GM21723 (cell line): Measurements from ENCODE around the gene CCDC187.

Experiments
- ATAC-seq: cut with Tn5 transposase; IDR thresholded peaks from one replicate; pipeline ENCODE4 v1.9.1; 2021; ENCODE audit warnings: mild to moderate bottlenecking, moderate library complexity; ENCODE audit not compliant: unreplicated experiment

The CCDC187 gene

DNA sequence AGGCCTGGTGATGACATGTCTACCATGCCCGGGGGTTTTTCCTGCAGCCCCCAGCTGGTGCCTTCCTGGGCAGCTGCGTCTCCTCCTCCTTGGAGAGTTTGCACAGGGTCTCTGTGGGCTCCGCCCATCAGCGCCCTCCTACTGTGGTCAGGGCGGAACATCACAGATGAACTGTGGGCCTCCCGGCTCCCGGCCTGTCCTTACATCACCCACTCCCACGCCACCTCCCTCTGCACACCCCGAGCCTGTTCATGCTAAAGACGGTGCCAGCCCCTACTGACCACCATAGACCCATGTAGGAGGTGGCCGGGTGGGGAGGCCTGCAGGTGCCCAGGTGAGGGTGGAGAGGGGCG is 36.0 kb upstream of the CCDC187 start:
- ATAC-seq = no peak

DNA sequence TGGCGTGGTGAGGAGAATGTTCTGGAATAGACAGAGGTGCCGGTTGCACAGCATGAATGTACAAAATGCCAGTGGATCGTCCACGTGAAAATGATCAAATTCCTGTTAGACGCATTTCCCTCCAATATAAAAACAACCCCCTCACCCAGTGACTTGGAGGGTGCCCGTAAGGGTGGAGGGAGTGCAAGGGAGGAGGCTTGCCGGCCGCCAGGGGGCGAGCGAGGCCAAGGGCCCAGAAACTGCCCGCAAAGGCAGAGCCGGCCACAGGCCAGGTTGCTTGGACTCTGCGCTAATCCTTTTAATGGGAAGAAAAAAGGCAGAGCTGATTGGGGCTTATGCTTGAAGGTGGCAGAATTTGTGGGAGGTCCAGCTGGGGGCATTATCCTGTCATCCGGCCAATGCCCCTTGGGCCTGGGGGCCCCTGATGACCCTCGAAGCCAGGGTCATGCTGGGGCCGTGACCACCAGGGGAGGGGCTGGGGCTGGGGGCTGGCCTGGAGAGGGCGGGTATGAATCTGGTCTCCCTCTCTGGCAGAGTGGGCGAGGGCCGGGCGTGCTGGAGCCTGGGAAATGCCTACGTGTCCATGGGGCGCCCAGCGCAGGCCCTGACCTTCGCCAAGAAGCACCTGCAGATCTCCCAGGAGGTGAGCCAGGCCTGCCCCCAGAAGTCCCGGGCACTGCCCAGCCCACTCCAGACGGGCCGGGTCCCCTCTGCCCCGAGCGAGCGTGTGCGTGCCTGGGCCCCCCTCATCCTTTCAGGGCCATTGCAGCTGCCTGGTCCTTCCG is 35.5 kb upstream of the CCDC187 start:
- no peak for ATAC-seq

DNA sequence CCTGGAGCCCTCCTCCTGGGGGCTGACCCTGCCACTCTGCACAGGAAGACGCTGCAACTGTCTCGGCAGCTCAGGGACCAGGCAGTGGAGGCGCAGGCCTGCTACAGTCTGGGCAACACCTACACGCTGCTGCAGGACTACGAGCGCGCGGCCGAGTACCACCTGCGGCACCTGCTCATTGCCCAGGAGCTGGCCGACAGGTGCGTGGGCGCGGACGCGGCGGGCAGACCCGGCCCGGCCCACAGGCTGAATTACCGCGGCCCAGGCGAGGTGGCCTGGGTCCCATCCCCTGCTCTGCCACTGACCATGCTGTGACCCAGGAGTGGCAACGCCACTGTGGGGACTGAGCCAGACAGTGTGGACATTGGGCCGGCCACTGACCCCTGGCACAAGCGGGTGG is 34.6 kb upstream of the CCDC187 start:
- no peak for ATAC-seq

DNA sequence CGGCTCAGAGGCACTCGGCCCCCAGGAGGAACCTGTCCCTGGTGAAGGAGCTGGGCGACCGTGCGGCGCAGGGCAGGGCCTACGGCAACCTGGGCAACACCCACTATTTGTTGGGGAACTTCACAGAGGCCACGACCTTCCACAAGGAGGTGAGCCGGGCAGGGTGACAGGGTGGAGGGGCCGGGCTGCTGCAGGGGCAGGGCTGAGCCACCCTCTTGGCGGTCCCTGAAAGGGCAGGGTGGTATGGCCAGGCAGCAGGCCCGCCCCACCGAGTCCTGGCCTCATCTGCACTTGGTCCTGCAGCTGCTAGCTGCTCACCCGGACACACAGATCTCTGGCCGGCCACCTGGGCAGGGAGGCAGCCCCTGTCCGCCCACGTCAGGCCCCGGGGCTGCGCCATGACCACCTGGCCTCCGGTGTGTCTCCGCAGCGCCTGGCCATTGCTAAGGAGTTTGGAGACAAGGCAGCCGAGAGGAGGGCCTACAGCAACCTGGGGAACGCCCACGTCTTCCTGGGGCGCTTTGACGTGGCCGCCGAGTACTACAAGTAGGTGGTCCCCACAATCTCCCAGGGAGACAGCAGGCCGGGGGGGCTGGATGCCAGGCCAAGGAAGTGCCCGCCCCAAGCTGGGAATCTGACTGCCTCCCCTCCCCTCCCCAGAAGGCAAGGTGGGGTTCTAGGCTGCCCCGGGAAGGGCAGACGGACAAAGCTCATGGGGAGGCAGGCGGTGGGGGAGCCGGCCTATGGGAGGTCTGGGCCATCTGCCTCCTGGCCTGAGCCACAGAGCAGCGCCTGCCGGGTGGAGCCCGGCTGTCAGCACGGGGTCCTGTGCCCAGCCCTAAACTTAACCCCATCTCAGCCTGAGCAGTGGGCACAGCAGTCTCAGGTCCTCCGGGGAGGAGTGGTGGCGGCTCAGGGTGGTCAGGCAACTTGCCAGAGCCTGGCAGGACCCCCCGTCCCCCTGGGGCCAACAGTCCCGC is 33.8 kb upstream of the CCDC187 start:
- ATAC-seq = no peak

DNA sequence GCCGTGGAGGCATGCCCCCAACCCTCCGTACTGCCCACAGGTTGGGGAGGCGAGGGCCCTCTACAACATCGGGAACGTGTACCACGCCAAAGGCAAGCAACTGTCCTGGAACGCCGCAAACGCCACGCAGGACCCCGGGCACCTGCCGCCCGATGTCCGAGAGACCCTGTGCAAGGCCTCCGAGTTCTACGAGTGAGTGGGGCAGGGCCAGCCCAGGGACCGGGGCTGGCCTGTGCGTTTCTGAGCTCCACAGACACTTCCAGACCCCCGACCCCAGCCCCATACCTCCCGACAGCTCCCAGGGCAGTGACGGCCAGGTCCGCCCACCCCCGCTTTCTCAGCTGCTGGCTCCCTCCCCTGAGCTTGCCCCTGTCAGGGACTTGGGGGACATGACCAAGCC is 33.0 kb upstream of the CCDC187 start:
- no peak for ATAC-seq

DNA sequence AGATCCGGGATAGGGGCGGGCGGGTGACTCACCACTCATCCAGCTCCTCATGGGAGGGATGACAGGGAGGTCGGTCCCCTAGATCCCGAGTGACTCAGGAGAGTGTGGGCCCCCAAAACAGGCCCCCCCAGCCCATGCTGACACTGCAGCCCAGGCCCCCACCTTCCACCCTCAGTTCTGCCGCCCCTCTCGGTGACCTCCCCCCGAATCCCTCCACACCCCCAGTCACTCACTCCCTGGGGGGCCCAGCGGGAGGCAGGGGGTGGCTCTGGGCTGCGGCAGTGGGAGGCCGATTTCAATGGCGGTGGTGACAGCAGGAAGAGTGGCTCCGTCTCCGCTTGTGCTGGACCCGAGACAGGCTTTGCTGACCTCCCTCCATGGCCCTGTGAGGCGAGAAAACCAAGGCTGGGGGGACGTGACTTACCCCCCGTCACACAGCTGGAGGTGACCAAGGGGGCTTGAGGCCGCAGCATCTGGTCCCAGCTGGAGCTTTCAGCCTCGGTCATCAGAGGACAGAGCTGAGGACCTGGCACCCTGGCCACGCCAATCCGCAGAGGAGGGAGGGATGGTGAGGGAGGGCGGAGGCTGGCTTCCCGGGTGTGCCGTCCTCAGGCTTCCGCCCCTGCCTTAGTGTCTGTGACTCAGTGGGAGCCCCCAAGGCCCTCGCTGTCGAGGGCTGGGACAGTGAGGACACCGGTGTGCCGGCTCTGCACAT is 32.4 kb upstream of the CCDC187 start:
- ATAC-seq = no peak

DNA sequence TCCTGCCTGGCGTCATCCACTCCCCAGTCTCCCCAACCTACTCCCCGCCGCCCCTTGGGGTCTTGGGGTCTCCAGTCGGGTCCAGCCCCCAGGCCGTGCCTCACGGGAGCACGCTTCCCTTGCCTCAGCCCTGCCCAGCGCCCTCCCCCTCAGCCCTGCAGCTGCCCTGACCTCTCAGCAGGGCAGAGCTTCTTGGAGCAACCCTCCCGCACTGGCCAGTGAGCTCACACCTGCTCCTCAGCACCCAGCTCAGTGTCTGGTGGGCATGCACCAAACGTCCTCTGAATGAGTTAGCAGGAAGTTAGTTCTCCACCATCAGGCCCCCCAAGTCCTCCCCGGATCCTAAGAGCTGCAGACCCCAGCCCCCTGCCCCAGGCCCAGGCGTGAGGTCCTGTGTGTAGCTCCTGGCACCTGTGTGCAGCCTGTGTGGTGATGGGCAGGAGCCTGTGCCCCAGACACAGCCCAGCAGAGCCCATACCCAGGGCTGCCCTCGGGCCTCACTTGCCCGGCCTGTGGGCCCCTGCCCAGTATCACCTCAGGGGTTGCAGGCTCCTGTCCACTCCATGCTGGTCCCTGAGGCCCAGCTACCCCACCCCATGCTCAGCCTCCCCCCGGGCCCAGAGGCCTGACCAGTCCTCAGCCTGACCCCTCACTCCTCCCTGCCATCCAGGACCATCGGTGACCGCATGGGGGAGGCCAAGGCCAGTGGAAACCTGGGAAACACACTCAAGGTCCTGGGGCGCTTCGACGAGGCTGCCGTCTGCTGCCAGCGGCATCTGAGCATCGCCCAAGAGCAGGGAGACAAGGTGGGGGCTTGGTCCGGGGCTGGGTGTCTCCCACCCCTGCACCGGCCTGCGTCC is 31.6 kb upstream of the CCDC187 start:
- no peak for ATAC-seq

DNA sequence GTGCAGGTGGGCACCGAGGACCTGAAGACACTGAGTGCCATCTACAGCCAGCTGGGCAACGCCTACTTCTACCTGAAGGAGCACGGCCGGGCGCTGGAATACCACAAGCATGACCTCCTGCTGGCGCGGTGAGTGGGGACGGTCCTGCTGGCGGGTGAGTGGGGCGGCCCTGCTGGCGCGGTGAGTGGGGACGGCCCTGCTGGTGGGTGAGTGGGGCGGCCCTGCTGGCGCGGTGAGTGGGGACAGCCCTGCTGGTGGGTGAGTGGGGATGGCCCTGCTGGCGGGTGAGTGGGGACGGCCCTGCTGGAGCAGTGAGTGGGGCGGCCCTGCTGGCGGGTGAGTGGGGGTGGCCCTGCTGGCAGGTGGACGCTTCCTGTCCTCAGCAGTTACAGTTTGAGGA is 30.6 kb upstream of the CCDC187 start:
- ATAC-seq = no peak

DNA sequence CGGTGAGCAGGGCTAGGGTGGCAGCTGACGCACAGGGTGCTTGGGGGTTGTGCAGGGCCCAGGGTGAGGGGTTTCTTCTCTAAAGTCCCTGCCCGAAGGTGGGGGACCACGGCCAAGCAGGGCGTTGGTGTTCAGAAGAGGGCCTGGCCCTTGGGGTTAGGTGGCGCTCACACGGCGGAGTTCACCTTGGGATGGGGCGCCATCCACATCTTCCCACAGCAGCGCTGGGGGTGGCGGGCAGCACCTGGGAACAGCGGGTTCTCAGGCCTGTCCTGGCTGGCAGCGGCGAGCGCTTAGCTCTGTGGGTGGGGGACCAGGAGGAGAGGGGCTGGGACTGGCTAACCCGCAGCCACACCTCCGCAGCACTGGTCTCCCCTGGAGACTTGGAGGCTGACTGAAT is 29.6 kb upstream of the CCDC187 start:
- ATAC-seq = no peak

DNA sequence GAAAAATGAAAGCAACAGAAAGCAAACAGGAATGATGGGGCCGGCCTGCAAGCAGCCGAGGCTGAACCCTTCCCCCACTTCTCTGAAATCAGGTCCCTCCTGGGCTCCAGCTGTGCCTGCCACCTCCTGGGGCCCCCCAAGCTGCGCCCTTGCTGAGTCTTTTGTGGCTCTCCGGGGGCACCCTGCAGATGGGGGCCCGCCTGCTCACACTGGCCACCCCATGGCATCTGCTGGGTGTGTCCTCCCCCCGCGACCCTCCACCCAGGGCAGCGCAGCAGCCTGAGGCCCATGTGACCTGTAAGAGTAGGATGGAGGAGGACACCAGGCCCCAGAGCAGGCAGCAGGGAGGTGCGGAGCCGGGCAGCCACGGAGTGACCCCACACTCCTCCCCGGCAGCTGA is 29.2 kb upstream of the CCDC187 start:
- no peak for ATAC-seq

DNA sequence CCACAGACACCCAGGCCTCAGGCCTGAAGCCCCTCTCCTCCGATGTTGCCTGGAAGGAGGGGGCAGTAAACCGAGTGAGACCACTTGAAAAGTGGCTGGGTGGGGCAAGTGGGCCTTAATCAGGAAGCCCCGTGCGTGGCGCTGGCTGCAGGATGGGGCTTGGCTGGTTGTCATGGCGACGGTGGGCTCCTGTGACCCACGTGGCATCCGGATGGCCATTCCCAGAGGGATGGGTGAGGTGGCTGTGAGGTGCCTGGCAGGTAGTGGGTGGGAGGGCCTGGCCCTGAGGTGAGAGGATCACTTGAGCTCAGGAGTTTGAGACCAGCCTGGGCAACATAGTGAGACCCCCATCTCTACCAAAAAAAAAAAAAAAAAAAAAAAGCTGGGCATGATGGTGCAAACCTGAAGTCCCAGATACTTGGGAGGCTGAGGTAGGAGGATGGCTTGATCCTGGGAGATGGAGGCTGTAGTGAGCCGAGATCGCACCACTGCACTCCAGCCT is 28.6 kb upstream of the CCDC187 start:
- no peak for ATAC-seq

DNA sequence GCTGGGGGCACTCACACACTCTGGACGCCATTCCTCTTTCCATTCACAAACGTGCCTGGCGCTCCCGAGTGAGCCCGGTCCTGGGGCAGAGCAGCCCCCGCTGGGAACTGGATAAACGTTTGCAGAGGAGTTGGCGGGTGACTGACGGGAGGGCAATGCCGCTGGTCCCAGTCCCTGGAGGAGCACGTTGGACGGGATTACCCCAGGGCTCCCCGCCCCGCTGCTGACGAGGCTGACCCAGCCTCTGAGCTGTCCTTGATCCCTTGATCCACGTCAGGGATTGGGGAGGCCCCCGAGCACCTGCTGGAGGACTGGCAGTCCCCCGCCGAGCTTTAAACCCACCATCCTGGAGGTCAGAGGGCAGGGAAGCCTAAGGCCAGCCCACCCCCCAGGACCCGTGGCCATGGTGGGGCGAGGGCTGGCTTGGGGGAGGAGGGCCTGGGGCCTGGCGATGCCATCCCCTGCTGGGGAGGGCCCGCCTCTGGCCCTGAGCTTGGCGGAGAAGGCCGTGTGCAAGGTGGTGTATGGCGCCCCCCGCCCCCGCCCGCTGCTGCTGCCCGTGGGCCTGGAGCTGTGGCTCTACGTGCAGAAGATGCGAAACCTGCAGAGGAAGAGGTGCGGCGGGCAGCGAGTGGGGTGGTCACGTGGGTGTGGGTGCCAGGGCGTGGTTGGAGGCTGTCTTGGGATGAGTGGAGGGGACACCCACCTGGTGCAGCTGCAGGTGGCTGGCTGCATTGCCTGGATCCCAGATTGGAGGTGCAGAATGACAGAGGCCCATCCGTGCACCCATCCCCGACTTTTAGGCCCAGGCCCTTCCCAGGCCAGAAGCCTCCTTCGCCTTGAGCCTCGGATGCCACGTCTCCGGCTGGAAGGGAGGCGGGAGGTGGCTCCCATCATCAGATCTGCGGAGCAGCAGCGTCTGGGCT is 27.9 kb upstream of the CCDC187 start:
- no peak for ATAC-seq

DNA sequence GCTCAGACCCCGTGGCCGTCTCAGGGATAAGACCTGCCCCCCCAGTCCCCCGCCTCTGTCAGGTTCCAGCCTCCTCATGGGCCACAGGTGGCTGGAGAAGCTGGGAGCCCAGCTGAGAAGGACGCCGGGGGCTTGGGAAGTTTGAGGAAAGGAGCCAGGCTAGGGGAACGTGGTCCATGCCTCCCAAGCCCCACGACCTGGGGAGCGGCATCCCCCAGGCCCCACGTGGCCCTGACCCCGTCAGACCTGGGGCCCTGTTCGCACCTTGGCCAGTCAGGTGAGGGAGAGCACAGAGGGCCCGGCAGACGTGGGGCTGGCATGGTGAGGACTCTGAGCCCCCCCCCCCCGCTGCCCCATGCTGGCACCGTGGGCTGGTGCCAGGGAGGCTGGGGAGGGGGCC is 27.1 kb upstream of the CCDC187 start:
- no peak for ATAC-seq

DNA sequence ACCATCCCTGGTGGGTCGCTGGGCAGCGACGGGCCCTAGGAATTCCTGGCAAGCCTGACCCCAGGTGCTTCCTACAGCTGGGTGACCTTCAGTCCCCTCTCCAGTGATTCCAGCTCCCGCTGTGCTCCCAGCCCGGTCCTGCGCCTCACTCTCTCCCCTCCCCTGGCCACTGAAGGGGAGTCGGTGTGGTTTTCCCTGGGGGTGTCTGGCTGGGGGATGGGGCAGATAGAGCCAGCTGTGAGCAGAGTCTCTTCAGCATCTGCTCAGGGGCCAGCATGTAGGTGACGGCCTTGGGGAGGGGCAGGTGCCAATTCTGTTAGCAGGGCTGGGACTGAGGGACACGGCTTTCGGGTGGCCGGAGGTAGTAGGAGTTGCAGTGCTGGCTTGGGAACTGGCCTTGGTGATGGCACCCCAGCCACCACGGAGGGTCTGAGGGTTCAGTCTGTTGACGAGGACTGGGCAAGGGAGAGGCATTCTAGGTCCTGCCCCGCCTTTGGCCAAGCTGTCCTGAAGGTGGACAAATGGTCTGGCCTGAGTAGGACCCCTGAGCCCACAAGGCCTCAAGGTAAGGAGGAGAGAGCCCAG is 26.6 kb upstream of the CCDC187 start:
- ATAC-seq = no peak

DNA sequence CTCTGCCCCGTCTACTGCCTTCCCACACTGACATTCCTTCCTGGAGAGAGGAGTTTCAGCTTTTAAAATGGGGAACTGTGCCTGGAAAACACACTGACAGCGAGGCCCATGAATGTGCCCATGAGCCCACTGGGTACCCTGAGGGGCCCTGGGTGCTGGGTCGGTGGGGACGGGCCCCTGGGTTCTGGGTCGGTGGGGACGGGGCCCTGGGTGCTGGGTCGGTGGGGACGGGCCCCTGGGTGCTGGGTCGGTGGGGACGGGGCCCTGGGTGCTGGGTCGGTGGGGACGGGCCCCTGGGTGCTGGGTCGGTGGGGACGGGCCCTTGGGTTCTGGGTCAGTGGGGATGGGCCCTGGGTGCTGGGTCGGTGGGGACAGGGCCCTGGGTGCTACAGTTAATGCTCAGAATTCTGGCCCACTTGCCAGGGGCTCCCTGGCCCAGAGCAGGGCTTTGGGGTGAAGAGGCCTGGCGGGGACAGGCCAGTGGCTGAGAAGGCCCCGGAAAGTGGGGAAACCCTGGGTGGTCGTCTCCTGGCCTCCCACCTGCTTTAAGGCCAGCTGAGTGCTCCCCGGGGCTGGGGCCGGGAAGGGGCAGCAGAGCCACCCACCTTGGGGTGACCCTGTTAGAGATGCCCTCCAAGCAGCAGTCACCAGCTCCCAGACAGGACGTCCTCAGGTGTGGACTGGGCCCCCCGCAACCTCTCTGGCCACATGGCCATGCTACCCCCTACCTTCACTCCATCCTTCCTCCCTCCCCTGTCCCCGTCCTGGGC is 25.9 kb upstream of the CCDC187 start:
- ATAC-seq = no peak

DNA sequence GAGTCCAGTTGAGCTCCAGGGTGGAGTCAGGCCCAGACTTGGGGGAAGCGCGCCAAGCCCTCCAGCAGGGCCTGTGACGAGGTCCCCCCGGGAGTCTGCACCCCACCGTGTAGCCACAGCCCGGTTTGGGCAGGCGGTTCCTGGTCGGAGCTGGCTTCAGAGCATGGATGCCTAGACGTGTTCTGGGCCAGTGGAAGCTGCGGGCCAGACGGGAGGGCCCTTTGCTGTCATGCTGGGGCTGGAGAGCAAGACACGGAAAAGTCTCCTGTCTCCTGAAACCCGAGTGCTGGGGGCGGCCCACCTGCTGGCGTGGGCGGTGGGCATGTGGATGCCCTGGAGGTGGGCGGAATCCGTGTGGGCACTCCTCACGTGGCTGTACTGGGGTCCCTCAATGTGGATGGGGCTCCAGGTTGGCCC is 25.3 kb upstream of the CCDC187 start:
- ATAC-seq = no peak

DNA sequence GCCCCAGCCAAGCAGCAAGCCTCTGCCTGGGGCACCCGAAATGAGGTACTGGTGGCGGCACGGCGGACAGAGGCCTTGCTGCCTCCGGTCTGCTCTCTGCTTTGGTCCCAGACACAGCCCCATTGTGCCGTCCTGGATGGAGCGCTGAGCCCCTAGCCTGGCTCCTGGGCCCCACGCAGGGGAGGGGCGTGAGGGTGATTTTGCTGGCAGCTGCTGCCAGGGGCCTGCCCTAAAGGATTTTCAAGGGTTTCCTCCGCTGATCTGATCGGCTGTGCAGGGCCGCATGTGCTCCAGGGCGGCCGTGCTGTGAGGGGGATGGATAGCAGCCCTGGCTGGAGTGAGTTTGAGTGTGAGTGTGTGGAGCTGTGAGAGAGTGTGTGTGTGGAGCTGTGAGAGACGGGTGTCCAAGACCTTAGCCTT is 24.7 kb upstream of the CCDC187 start:
- no peak for ATAC-seq

DNA sequence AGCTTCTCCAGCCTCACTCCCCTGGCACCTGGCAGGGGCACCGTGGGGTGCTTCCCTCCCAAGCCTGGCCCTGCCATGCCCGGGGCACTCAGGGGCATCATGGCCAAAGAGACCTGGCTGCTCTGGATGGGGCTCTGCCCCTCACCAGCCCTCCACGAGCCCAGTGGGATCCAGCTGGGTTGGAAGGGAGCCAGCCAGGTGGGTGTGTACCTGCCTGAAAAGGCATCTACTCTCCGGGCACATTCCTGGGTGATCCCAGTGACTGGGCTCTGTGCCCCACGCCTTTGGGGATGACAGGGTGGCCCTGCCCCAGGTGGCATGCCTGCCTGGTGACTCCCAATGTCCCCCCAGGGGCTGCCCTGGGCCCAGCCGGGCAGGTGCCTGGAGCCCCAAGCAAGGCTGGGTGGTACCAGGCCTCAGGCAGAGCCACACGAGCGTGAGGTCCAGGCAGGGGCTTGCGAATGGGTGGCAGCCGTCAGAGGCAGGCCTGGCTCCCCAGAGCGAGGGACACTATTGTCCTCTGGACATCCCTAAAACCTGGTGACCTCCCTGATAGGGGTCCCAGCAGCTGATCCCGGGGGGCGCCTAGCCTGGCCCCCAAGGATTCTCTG is 24.2 kb upstream of the CCDC187 start:
- ATAC-seq = no peak
